Colon (tissue), 2 donors: Measurements from ENCODE around the gene NUB1.

Experiments used
- FAIRE-seq: peaks from 2 replicates; lab custom pipeline; 2012; peaks lifted over from hg19 to GRCh38; lab: Jason Lieb, UNC
- donor health status: control.
- donor health status: control.

Gene NUB1

DNA sequence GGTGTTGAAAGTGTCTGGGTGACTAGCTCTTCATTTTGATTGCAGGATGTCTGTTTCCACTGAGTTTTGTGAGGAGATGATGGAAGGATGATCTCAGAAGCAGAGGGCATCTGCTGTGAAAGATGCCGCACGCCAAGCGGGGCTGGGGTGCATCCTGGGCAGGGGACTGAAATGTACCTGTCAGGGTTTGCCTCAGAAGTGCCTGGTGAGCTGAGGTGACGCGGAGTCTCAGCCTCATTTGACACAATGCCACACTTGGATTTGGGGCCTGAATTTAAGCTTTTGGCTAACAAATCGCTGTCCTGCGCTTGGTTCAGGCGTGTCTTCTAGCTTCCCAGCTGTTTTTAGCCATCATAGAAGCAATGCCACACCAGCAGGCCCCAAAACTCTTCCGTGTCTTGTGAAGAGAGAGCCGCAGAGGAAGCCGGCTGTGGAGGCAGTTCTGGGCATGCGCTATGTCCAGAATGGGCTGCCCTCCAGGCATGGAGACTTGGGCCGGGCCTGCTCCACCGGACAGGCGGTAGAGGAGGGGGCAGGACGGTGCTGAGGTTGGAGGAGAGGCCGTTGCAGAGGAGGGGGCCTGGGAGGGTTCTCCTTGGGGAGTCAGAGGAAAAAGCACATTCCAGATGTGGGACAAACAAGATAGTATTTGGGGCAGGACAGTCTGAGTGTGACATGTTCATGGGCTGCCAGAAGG is 37.0 kb downstream of the NUB1 start:
- FAIRE-seq = no peak

DNA sequence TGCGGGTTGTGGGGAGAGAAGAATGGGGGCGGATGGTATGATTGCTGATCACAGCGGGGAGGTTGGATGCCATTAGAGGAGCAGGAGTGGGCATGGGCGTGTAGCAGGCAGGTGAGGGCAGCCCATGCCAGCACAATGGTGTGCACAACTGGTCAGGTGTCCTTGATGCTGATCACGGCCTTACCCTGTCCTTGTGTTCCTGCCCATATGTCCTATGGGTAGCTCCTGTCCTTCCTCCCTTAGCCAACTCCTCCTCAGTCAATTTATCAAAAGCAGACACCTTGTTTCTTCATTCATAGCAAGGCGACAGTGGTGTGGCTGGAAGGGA is 37.5 kb downstream of the NUB1 start:
- FAIRE-seq = no peak

DNA sequence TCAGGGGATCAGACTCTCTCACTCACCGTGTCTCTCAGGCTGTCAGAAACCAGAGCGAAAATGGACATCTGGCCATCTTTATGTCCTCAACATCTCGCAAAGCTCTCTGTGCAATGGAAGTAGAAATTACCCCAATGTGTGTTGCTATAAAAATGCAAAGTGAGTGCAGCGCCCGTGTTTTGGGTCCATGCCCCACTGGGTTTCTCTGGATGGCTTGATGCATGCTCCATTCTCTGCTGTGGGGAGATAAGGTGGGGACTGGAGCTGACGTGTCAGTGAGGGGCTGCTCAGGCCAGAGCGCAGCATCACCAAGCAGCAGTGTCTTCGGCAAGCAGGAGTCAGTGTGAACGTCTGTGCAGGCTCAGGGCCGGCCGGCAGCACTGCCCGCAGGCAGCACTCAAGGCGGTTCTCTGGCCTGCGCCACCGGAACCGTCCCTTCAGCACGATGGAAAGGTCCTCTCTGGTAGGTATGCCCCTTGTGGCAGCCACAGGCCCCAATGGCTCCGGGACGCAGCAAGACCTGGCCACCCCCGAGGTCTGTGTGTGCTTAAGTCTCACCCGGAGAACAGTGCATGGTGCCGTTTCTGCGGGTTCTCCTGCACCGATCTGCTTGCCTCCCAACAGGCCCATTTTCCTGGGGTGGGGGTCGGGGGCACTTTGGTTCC is 38.1 kb downstream of the NUB1 start:
- no peak for FAIRE-seq

DNA sequence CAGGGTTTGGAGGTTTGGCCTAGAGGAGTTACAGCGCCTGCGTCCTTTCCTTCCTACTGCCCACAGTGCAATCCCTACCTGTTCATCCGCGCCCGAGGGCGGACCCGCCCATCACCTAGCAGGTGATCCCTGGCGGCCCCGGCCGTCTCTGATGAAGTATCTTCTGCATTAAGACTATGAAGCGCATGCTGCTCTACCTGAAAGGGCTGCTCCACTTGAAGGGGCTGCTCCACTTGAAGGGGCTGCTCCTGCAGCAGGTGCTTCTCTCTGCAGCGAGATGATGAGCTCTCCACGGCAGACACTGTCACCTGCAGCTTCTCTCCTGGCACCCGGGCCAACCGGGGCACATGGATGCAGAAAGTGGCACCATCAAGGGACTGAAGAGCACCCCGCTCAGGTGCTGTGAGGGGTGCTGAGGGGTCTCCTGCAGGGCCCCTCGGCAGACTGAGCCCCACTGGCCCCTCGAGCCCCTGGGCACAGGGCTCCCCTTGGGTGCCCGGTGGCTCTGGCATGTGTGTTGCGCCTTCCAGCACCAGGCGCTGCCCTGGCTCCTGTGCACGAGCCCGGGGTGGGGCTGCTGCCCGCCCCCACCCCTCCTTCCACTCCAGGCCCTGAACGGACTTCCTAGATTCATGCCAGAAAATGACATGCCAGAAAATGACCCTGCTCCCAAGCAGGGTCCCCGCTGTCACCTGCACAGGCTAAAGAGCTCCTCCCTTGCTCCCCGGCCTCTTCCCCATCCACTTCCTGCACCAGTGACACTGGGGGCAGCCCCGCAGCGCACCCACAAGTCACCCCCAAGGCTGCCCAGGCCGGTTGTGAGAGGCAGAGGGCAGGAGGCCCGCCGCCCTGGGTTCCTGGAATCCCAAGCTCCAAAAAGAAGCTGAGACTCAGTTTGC is 38.8 kb downstream of the NUB1 start:
- no peak for FAIRE-seq

DNA sequence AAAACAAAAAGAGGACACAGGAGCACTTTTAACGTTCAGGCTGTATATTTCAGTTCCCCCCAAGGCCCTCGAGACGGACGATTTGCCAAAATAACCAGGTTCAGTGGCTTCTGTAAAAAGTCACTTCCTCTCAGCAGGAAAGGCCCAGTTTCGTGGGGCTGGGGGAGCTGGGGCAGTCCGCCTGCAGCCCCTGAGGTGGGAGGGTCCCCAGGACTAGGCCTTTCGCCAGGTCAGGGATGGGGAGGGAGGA is 39.4 kb downstream of the NUB1 start:
- no peak for FAIRE-seq

DNA sequence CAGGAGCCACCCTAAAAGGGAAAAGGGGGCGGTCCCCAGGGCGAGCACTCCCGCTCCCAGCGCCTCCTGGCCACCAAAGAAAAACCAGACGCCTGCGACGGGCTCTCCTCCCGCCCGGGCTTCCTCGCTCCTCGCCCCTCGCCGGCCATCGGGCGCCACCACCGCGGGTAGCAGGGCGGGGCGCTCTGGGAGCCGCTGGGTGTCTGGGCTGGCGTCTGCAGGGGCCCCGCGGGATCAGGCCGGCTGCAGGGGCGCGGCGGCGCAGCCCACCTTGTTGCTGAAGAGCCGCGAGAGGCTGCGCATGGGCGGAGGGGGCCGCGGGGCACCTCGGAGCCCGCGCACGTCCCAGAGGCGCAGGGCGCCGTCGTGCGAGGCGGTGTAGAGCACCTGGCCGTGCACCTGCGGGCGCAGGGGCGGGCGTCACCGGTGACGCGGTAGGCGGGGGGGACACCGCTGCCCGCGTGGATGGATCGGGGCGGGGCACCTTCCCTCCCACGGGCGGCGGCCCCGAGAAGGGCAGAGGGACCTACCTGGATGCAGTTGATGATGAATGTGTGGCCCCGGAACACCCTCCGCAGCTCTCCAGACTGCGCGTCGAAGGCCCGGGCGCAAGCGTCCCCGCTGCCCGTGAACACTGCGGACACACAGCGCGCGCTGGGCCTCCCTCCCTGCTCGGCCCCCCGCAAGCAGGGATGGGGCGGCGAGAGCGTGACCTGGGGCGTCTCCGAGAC is 39.9 kb downstream of the NUB1 start:
- FAIRE-seq = no peak

DNA sequence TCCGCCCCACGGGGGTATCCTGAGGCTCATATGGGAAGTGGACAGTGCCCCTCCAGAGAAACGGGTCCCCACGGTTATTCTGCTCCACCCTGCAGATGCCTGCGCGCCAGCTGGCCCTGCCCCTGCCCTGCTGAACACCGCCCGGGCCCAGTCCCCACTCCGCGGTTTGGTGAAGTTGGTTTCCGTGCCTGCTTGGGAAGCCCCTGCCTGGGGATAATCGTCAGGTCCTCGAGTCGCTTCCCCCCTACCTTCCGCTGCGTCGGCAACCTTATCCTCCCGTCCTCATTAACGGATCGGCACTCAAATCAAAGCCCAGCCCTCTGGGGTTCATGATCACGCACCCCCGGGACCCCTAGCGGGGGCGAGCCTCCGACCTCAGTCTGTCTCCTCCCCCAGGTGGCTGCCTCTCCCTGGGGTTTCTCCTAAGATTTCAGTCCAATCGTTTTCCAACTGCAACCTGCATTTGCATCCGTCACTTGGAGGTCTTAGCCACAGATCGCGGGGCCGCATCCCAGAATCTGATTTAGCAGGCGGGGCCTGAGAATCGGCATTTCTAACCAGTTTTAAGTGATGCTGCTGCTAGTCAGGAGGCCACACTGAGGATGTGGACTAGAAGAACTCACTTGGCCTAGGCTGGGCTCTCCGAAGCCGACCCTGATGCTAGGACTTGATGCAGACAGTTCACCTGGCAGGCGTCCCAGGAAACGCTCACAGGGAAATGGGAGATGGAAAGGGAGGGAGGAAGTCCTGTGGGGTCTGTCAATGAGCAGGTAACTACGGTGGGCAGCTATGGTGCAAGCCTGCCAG is 40.7 kb downstream of the NUB1 start:
- no peak for FAIRE-seq

DNA sequence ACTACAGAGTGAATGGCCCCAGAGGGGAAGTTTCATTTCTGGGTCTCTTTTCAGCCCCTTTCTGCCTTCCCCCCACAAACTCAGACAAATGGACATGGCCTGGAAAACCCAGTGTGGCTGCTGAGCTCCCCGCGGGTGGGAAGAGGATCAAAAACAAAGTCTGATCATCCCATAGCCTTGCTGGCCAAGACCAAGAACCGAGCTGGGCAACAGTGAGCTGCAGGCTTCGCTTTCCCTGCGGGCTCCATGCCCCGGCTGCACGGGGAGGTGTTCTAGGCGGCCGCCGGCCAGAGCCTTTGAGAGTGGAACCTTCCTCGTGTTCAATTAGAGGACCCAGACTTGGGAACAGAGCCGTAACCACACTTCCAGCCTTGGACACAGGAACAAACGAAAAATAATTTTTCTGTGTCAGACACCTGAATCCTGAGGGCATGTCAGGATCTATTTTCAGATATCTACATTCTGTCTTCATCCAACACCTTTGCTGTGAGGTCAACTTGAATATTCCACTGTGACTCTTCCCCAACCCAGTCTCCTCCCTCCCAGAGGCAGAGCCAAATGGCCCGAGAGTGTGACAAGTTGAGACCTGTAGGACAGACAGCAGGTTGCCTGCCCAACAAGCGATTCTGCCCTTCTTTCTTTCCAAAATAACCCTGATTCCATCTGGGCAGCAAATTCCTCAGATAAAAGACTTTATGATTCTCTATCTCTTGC is 42.2 kb downstream of the NUB1 start:
- FAIRE-seq = no peak

DNA sequence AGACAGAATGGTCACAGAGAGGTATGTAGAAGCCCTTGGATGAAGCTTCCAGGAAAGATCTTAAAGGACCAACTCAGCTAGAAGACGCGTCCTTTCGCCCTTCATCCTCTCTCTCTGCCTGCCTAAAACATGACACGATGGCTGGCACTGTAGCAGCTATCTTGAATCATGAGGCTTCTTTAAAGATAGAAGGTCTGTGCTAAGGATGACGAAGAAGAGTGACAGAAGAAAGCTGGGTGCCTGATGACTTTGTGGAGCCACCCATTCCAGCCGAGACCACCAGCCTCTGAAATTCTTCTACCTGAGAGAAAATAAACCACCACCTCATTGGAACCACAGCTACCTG is 42.7 kb downstream of the NUB1 start:
- FAIRE-seq = no peak

DNA sequence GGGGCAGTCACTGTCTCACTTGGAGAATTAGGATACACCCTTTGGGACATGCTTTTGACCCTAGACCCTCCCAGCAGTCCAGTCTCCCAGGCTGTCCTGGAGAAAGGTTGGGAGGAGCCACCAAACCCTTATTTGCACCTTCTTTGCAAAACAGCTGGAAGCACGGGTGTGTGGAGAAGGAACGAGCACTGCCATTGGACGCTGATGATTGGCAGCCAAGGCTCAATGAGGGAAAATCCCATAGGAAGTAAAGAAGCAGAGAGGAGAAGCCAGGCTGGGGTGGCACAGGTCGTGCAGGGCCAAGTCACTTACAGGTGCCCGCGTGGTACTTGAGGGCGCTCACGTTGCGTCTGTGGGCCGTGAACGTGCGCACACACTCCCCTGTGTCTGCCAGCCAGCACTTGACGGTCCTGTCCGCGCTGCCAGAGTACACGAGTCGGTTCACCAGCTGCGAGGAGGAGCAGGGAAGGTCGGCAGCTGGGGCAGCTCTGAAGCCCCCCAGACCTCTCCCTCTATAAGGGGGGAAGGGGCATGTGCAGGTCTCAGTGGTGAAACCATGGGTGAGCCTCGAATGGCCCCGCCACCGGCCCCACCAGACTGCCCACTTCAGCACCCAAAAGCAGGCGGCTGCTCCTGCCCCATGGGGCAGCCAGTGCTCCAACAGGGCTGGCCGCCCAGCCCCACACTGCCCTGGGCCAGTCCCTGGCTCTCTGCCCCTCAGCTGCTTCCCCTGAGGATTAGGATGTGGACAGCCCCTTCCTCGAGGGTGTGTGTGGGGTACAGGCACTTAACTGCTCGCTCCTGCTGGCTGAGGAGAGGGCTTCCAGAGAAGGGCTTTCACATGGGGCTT is 43.4 kb downstream of the NUB1 start:
- no peak for FAIRE-seq

DNA sequence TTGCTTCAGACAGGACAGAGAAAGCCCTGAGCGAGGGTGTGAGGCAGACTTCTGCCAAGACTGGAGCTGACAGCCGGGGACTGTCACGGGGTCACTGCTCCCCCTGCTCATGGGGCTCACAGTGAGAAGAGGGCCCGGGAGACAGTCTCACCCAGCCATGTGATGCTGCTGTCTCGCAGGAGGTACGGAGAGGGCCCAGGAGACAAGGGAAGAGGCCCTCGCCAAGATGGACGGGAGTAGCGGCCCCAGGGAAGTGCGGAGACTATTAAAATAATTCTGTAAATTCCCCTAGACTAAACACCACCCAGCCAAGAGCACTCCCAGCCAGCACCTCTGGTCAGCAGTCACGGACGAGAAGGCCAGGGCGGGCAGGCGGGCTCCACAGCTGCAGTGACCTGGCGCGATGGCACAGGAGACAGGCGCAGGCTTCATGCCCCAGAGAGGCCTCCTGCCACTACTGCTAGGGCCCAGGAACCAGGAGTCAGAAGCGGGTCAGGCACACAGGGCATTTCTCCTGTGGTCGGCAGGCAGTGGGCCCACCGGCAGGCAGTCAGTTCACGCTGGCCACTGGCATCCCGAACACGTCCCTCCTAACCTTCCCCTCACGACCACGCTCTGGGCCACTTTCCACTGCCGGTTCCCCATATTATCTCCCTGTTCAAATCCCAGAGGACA is 44.2 kb downstream of the NUB1 start:
- FAIRE-seq = no peak

DNA sequence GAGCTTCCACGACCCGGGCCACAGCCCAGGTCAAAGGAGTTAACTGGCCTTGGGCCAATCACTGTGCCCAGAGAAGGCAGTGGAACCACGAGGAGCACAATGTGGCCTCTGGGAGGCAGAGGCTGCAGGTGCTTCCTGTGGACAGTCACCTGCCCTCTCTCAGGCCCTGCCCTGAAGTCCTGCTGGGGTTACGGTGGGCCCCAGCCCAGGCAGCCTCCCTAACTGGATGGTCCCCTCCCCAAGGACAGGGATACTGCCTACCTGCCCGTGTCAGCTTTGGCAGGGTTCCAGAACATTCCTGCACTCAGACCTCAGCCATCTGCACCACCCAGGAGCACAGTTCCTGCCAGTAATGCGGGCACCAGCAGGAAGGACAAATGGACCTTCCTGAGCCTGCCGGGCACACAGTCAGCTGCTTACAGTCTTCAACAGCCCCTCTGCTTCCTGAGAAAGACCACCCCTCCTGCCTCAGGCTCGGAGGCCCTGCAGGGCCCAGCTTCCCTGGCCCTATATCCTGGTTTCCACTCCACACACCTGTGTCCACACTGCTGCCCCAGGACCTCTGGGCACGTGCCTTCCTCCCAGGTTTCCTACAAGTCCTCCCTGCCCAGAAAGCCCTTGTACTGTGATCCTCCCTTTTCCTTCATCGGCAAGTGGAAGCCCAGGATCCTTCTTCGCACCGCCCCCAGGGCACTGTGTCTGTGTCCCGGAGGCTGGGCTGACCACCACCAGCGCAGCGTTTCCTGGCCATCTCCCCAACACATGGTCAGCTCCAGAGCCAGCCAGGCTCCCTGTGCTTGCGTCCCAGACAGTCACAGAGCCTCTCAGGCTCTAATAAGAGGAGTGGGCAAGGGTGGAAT is 44.9 kb downstream of the NUB1 start:
- no peak for FAIRE-seq

DNA sequence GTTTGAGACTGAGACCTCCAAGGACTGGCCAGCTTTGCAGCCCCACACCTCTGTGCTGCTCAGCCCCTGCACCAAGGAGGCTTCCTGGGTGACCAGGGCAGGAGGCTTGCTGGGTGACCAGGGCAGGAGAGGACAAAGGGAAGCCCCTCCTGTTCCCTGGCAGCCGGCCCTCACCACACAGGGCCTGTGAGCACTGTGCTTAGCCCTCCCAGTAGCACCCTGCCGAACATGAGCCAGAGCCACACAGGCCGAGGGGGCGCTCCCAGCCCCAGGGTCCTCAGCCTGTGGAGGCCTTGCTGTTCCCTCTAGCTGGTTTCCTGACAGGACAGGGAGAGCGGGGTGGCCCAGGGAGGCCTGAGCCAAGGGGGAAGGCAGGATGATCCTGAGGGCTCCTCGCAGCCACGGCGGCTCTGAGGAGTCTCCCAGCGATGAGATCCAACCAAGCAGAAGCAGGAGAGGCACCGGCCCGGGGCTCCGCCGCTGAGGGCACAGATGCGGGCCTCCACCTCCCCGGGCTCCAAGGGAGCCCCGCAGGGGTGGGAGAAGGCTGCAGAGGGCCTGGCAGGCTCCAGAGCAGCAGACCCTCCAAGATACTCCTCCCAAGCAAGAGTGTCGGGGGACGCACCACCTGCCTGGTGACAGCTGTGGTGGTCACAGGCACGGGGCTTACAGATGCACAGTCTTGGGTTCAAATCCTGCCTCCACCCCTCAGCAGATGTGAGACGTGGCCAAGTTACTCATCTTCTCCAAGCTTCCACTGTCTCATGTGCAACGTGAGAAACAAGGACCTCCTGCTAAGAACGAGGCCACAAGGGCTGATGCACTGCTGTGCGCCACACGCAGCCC is 45.8 kb downstream of the NUB1 start:
- FAIRE-seq = no peak

DNA sequence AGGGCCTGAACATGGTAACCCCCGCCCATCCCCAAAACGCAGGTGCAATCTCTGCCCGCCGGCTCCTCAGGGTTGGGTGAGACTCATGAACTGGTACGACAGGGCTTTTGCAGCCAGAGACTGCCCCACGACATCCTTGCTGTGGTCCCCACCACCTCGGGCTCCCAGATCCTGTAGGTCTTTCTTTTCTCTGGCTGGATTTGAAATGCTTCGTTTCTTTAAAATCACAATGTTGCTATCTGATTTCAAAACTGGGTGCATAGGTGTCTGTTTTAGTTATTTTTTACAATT is 46.3 kb downstream of the NUB1 start:
- FAIRE-seq = no peak

DNA sequence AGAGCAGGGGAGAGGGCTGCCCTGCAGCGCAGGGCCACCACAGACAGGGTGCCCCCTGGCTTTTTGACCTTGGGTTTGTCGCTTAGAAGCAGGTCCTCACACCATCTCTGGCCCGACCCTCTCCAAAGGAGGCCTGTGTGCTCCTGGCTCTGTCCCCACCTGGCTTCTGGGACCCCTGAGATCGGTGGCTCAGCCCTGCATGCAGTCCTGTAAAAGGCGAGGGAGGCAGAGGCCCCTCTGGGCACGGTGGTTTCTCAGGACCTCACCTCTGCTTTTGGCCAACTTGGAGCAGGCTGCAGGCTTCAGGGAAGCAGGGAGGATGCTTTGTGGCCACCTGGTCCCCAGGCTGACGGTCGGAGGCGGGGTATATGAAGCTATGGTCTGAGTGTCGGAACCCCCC is 46.8 kb downstream of the NUB1 start:
- no peak for FAIRE-seq

DNA sequence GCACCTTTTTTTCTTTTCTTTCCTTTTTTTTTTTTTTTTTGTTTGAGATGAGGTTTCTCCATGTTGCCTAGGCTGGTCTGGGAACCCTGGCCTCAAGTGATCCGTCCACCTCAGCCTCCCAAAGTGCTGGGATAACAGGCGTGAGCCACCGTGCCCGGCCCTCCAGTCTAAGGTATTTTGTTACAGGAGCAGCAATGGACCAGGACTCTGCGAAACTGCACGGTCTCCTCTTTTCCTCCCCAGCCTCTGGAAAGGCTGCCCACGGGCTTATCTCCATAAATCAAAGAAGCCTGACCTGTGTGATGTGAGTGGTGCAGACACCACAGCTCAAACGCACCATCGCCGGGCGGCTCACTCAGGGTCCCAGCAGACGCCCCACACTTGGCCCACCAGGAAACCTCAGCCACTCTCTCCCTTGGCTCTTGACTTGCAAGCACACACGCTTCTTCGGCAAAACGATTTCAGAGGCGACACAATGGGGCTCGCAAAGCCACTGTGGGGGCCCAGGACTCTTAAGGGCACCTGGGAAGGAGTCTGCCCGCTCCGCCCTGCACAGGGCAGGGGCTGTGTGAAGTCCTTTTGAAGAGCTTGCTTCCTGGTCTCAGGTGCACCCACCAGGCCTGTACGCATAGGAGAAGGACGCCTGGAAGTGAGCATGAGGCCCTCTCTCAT is 47.6 kb downstream of the NUB1 start:
- FAIRE-seq = no peak

DNA sequence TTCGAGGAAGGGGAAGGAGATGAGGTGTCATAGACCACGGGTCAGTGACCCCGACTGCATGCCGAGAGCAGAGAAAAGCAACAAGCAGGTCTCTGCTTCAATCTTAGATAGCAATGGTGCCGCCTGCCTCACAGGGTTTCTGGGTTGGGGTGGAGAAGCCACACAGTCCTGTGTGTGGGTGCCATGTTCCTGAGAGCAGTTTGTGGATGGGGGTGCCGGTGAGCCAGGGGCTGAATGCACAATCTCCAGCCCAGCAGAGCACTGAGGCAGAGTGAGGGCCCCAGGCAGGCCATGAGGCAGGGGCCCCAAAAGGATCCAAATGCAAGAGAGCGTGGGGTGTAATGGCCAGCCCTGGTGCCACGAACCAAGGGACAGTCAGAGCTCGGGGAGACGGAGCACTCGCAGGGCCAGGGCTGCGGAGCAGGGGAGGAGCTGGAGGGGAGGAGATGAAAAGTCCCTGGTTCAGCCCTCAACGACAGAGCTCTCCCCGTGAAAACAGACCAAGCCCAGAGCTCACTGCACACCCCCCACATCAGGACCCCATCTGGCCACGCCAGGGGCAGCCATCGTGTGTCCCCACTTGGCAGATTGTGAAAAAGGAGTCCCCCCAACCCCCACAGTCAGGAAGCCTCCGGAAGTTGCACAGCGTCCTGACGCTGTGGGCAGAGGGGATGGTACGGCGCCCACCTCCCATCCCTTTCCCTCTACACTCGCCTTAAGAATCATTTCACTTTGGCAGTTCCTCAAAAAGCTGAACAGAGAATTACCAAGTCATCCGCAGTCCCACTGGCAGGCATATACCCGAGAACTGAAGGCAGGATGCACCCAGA is 48.4 kb downstream of the NUB1 start:
- FAIRE-seq = no peak
